ENCODE measurements around the gene LTBP2. TPM values are rescaled to one million over a fixed set of nuclear protein-coding genes. Genes with fewer than 3 reads are reported as not detected.

The LTBP2 gene
- polyA plus RNA-seq, 1 donor from 2014 or later: 0.33 TPM

GRCh38 chr14:74660167-74660566 lies 48.1 kb upstream of the LTBP2 start:
- TF ChIP-seq EZH2 (IDR thresholded peaks at IDR 0.05; ENCODE audit: borderline replicate concordance, insufficient read depth, low read length, poor library complexity, severe bottlenecking) (no peak), REST (IDR thresholded peaks at IDR 0.05; ENCODE audit: borderline replicate concordance) (no peak), SMC3 (conservative IDR thresholded peaks at IDR 0.05; ENCODE audit: poor library complexity) (no peak), TAF1 (IDR thresholded peaks at IDR 0.05; ENCODE audit: low read depth) (no peak), CTCF (IDR thresholded peaks at IDR 0.05; ENCODE audit: poor library complexity, severe bottlenecking) (no peak), MXI1 (conservative IDR thresholded peaks at IDR 0.05; ENCODE audit: poor library complexity, severe bottlenecking) (no peak), POLR2AphosphoS5 (IDR thresholded peaks at IDR 0.05) (no peak), RAD21 (conservative IDR thresholded peaks at IDR 0.05) (no peak), EP300 (conservative IDR thresholded peaks at IDR 0.05; ENCODE audit: poor library complexity, severe bottlenecking) (no peak)
- Histone ChIP-seq H2AFZ (ENCODE audit: low read depth, low read length) (no peak overlapping the region), H3K4me3 (ENCODE audit: low read length) (no peak overlapping the region), H3K36me3 (ENCODE audit: insufficient read depth, low read length) (peaks cover 11% of the 10 kb centered on the region), H3K9me2 (ENCODE audit: insufficient read depth, low read length) (no peaks in the 10 kb centered on the region), H3K9me3 (ENCODE audit: low read length) (no peaks in the 10 kb centered on the region), H3K4me2 (ENCODE audit: low read length) (no peak overlapping the region), H3K79me2 (replicated peaks; ENCODE audit: insufficient read depth, low read length) (no peaks in the 10 kb centered on the region), H3F3A (ENCODE audit: insufficient read depth, low read length, poor library complexity, severe bottlenecking) (no peaks in the 10 kb centered on the region), H4K20me1 (ENCODE audit: insufficient read depth) (no peaks in the 10 kb centered on the region), H3K27me3 (ENCODE audit: insufficient read depth, low read depth, low read length) (no peaks in the 10 kb centered on the region), H3K27ac (ENCODE audit: low read length) (no peak overlapping the region), H3K9ac (ENCODE audit: low read length) (no peak overlapping the region)

GRCh38 chr14:74658535-74659131 lies 46.6 kb upstream of the LTBP2 start:
- Histone ChIP-seq H3K9ac (ENCODE audit: low read length) (no peak overlapping the region), H3F3A (ENCODE audit: insufficient read depth, low read length, poor library complexity, severe bottlenecking) (no peaks in the 10 kb centered on the region), H3K4me2 (ENCODE audit: low read length) (no peak overlapping the region), H3K9me3 (ENCODE audit: low read length) (no peaks in the 10 kb centered on the region), H4K20me1 (ENCODE audit: insufficient read depth) (no peaks in the 10 kb centered on the region), H3K79me2 (replicated peaks; ENCODE audit: insufficient read depth, low read length) (no peaks in the 10 kb centered on the region), H2AFZ (ENCODE audit: low read depth, low read length) (no peak overlapping the region), H3K9me2 (ENCODE audit: insufficient read depth, low read length) (no peaks in the 10 kb centered on the region), H3K27me3 (ENCODE audit: insufficient read depth, low read depth, low read length) (no peaks in the 10 kb centered on the region), H3K36me3 (ENCODE audit: insufficient read depth, low read length) (peaks cover 8% of the 10 kb centered on the region), H3K27ac (ENCODE audit: low read length) (no peak overlapping the region), H3K4me3 (ENCODE audit: low read length) (no peak overlapping the region)
- no peak for TF ChIP-seq RAD21 (conservative IDR thresholded peaks at IDR 0.05)
- no peak for TF ChIP-seq EP300 (conservative IDR thresholded peaks at IDR 0.05; ENCODE audit: poor library complexity, severe bottlenecking)
- no peak for TF ChIP-seq CTCF (IDR thresholded peaks at IDR 0.05; ENCODE audit: poor library complexity, severe bottlenecking)
- no peak for TF ChIP-seq REST (IDR thresholded peaks at IDR 0.05; ENCODE audit: borderline replicate concordance)

Data from neural cell (in vitro differentiated cells).